OCI-LY3 (cell line): ENCODE measurements around the gene MTHFS.

Source experiments
- EZH2phosphoT487 ChIP-seq: fragments of 200-600 bp; shearing (Covaris generic); IDR thresholded peaks from 2 replicates; pipeline ENCODE4 v1.6.1; 2018; ENCODE audit warnings: antibody characterized with exemption, mixed run types, low read depth
- TF ChIP-seq, protein P1 (sequence below): fragments of 200-600, 300-600 bp; sonication (generic); IDR thresholded peaks from 2 replicates; pipeline ENCODE4 v1.5.1; 2014; ENCODE audit warnings: antibody characterized with exemption, low read length, low read depth

DNA sequence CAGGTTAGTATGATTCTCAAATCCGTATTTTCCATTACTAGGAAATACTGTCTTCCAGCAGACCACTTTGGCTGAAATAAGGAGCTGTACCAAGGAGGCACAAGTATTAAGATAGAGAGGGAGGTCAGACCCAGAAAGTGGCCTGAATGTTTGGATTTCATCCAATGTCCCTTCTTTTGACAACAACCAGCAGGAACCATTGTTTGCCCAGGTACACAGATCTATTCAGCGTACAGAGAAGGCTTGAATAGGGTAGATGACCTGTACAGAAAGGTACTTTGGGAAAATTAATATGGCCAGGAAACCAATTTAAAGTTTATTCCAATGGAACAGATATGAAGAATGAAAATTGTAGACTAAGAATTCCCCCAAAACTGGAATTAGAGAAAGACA lies 12.6 kb downstream of the MTHFS start:
- TF ChIP-seq, protein P1, sequence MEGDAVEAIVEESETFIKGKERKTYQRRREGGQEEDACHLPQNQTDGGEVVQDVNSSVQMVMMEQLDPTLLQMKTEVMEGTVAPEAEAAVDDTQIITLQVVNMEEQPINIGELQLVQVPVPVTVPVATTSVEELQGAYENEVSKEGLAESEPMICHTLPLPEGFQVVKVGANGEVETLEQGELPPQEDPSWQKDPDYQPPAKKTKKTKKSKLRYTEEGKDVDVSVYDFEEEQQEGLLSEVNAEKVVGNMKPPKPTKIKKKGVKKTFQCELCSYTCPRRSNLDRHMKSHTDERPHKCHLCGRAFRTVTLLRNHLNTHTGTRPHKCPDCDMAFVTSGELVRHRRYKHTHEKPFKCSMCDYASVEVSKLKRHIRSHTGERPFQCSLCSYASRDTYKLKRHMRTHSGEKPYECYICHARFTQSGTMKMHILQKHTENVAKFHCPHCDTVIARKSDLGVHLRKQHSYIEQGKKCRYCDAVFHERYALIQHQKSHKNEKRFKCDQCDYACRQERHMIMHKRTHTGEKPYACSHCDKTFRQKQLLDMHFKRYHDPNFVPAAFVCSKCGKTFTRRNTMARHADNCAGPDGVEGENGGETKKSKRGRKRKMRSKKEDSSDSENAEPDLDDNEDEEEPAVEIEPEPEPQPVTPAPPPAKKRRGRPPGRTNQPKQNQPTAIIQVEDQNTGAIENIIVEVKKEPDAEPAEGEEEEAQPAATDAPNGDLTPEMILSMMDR, result no peak
- no peak for TF ChIP-seq EZH2phosphoT487
